Skin of body (tissue), 2 donors: ENCODE measurements around the gene WDR1. TPM values are rescaled to one million over a fixed set of nuclear protein-coding genes. Genes with fewer than 3 reads are reported as not detected.

Experiments
- DNase-seq: peaks from one replicate; lab custom pipeline; 2025; lab: John Stamatoyannopoulos, UW
- total RNA-seq: library from RNA; depleted of rRNA; stranded (reverse); fragments of >200 nt; gene quantifications from one replicate; pipeline ENCODE4 v1.2.3, GENCODE V29; 2014

Gene WDR1
- total RNA-seq, 1 donor from 2014 or later: 90.7 TPM

- DNase-seq: no peak
Observed at GRCh38 chr4:10085828-10086505, 30.6 kb downstream of the WDR1 start.

- no peak for DNase-seq
Observed at GRCh38 chr4:10085386-10085785, 31.2 kb downstream of the WDR1 start.

- no peak for DNase-seq
Observed at GRCh38 chr4:10084651-10085358, 31.8 kb downstream of the WDR1 start.

GRCh38 chr4:10083861-10084641 is 32.5 kb downstream of the WDR1 start:
- DNase-seq: no peak

- DNase-seq: no peak
Observed at GRCh38 chr4:10083331-10083771, 33.2 kb downstream of the WDR1 start.

- DNase-seq: no peak
Observed at GRCh38 chr4:10082459-10083272, 33.9 kb downstream of the WDR1 start.

- DNase-seq: no peak
Observed at GRCh38 chr4:10082047-10082446, 34.6 kb downstream of the WDR1 start.

- no peak for DNase-seq
Observed at GRCh38 chr4:10081218-10081606, 35.4 kb downstream of the WDR1 start.

GRCh38 chr4:10080589-10081217 is 35.9 kb downstream of the WDR1 start:
- DNase-seq: no peak

- DNase-seq: no peak
Observed at GRCh38 chr4:10079912-10080588, 36.5 kb downstream of the WDR1 start.

- no peak for DNase-seq
Observed at GRCh38 chr4:10079256-10079655, 37.3 kb downstream of the WDR1 start.

- no peak for DNase-seq
Observed at GRCh38 chr4:10078481-10079233, 37.9 kb downstream of the WDR1 start.

- DNase-seq: no peak
Observed at GRCh38 chr4:10077483-10078335, 38.9 kb downstream of the WDR1 start.

GRCh38 chr4:10077076-10077475 is 39.5 kb downstream of the WDR1 start:
- DNase-seq: no peak

GRCh38 chr4:10075953-10076391 is 40.6 kb downstream of the WDR1 start:
- DNase-seq: no peak

- no peak for DNase-seq
Observed at GRCh38 chr4:10075158-10075863, 41.3 kb downstream of the WDR1 start.

GRCh38 chr4:10074767-10075105 is 41.9 kb downstream of the WDR1 start:
- no peak for DNase-seq
